Gastrocnemius medialis (tissue), 4 donors: Measurements from ENCODE around the gene STK39. TPM values are rescaled to one million over a fixed set of nuclear protein-coding genes. Genes with fewer than 3 reads are reported as not detected.
"Not testable (repeated sequence)": the region's sequence is repeated elsewhere in the genome, so short reads cannot be mapped to it uniquely, and the experiment has no call there.

Experiments
- ATAC-seq, 2 donors: fragments of 150-250 bp; one replicate each; pipeline ENCODE4 v1.9.1; 2016
- DNase-seq, 2 donors: peaks; one replicate each; pipeline ENCODE4 v3.0.0-alpha.2; 2019
- H3K27ac ChIP-seq, 4 donors: fragments of 200-600 bp; sonication (generic); 1 replicate in 1 of 4; 2 replicates in 3 of 4; pipeline ENCODE4 v1.5.1; 2016 to 2018; ENCODE audit warnings: mild to moderate bottlenecking in 2 of 4, moderate library complexity in 1 of 4
- H3K27me3 ChIP-seq, 3 donors: fragments of 200-600 bp; sonication (generic) in 2 of 3; 1 replicate in 1 of 3; 2 replicates in 2 of 3; pipeline versions ENCODE4 v1.5.1 to v1.6.0; 2016 to 2019; ENCODE audit warnings: mild to moderate bottlenecking in 1 of 3, moderate library complexity in 1 of 3
- H3K36me3 ChIP-seq, 2 donors: fragments of 200-600 bp; sonication (generic) in 1 of 2; one replicate each; pipeline ENCODE4 v1.5.1; 2017 to 2018
- H3K4me1 ChIP-seq, 2 donors: fragments of 200-600 bp; sonication (generic) in 1 of 2; one replicate each; pipeline ENCODE4 v1.5.1; 2016 to 2017; ENCODE audit warnings: mild to moderate bottlenecking in 2 of 2
- H3K4me3 ChIP-seq, 4 donors: fragments of 200-600 bp; sonication (generic) in 3 of 4; 1 replicate in 1 of 4; 2 replicates in 3 of 4; pipeline ENCODE4 v1.5.1; 2016 to 2019; ENCODE audit warnings: mild to moderate bottlenecking in 2 of 4
- H3K9me3 ChIP-seq, 3 donors: fragments of 200-600 bp; sonication (generic) in 2 of 3; 1 replicate in 1 of 3; 2 replicates in 2 of 3; pipeline ENCODE4 v1.5.1; 2016 to 2019
- CTCF ChIP-seq, 5 experiments: fragments of 450-650 bp in 3 of 5; fragments of 200-600 bp in 2 of 5; sonication (generic) in 2 of 5; IDR thresholded peaks in 4 of 5; conservative IDR thresholded peaks in 1 of 5; 1 replicate in 4 of 5; 2 replicates in 1 of 5; pipeline ENCODE4 v1.5.1; 2016 to 2019; ENCODE audit warnings: antibody characterized with exemption in 5 of 5, mild to moderate bottlenecking in 3 of 5, moderate library complexity in 3 of 5
- POLR2A ChIP-seq, 2 donors: fragments of 450-650 bp; IDR thresholded peaks; one replicate each; pipeline ENCODE4 v1.6.1; 2017; ENCODE audit warnings: antibody characterized with exemption in 2 of 2, mild to moderate bottlenecking in 2 of 2, moderate library complexity in 2 of 2
- in situ Hi-C, 4 donors: fragments of 200-750 bp; cut with MboI; loops; one replicate each; pipeline versions ENCODE4 v1.15.0 to v1.8.0; 2017; ENCODE audit warnings: low sequenced_read_pairs in 4 of 4
- intact Hi-C: fragments of 100-400 bp; cut with DNase I; formaldehyde crosslinking; loops from one replicate; pipeline ENCODE4 v1.15.1; 2023; ENCODE audit warnings: low total_unique reads
- total RNA-seq, 4 donors: library from RNA; depleted of rRNA; stranded (reverse); fragments of >200 nt; gene quantifications; one replicate each; pipeline versions ENCODE4 v1.1.0 to v1.2.3, GENCODE V29; 2016

Gene STK39
- total RNA-seq, 4 donors from 2014 or later = 0.66 to 2.9 (median 1.9) TPM

DNA sequence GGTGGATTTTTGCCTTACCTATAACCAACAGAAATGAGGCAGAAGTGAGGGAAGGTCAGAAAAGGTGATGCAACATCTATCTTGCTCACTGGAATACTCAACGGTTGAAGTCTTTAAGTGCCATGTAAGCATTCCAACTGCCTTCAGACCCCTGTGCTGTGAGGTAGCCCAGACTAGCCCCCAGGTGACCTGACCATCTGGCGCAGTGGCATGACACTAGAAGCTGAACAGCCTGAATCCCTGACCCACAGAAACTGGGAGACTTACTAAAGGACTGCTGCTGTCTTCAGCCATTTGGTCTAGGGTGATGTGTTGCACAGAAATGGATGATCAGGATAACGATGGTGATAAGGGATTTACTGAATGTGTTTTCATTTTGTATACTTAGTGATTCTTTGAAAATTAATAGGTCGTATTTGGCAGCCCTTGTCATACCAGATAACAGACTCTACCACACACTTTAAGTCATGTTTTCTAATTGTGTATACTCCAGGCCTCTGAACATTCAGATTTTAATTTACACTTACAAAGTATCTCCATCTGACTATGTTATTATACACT, 161.5 kb downstream of the STK39 start:
- DNase-seq (no peak), ATAC-seq (no peak)
- H3K4me1 ChIP-seq = no peaks in the 10 kb centered on the region
- H3K27ac ChIP-seq = no peak overlapping the region
- in situ Hi-C loops (no loop called here), intact Hi-C loops (no loop called here)
- no peak for TF ChIP-seq CTCF (IDR thresholded peaks at IDR 0.05 in 4 of 5, conservative IDR thresholded peaks at IDR 0.05 in 1 of 5)
- no peak for TF ChIP-seq POLR2A (IDR thresholded peaks at IDR 0.05)
- H3K4me3 ChIP-seq = no peak overlapping the region
- H3K36me3 ChIP-seq = no peaks in the 10 kb centered on the region
- no peaks in the 10 kb centered on the region for H3K9me3 ChIP-seq
- no peaks in the 10 kb centered on the region for H3K27me3 ChIP-seq

DNA sequence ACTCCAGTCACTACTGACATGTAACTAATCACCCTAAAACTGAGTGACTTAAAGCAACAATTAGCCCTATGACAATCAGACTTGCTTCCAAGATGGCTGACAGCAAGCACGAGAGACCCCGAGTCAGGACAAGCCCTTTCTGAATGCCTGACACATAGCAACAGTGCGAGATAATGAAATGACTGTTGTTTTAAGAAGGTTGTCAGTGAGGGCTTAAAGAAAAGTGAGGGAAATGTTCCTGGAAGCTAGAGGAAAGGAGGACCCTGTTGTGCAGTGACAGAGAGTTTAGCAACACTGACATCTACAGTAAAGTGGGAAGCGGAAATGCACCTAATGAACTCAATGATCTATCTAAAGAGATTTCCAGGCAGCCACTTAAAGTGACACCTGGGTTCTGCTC, 163.1 kb downstream of the STK39 start:
- Histone ChIP-seq H3K27ac (no peak overlapping the region), H3K4me3 (no peak overlapping the region), H3K4me1 (no peaks in the 10 kb centered on the region), H3K9me3 (no peaks in the 10 kb centered on the region), H3K36me3 (no peaks in the 10 kb centered on the region), H3K27me3 (no peaks in the 10 kb centered on the region)
- ATAC-seq (no peak), DNase-seq (no peak)
- in situ Hi-C loops = no loop called here
- no peak for TF ChIP-seq CTCF (IDR thresholded peaks at IDR 0.05 in 4 of 5, conservative IDR thresholded peaks at IDR 0.05 in 1 of 5)
- no peak for TF ChIP-seq POLR2A (IDR thresholded peaks at IDR 0.05)
- intact Hi-C loops = no loop called here

GRCh38 chr2:168081452-168081851, 165.9 kb downstream of the STK39 start:
- DNase-seq, H3K9me3 ChIP-seq, H3K36me3 ChIP-seq, intact Hi-C loops, H3K27me3 ChIP-seq, H3K27ac ChIP-seq, H3K4me3 ChIP-seq, in situ Hi-C loops, ATAC-seq, H3K4me1 ChIP-seq: not testable (repeated sequence)

DNA sequence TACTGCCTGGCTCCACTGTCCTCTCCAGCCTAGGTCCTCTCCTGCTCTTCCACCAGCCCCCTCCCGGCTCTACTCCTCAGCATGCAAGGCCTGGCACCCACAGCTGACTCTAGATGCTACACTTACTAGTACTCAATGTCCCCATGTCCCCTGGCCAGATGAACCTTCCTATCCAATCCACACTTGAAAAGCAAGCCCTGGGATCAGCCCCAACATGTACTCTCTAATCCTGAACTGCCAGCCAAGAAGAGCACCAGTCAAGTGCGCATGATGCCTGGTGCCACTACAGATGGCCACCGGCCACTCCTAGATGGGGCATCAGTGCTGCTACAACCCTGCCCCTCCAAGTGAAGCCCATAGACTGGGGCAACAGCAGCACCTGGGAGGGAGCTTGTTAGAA, 168.2 kb downstream of the STK39 start:
- TF ChIP-seq CTCF (IDR thresholded peaks at IDR 0.05 in 4 of 5, conservative IDR thresholded peaks at IDR 0.05 in 1 of 5) = no peak
- no peak for TF ChIP-seq POLR2A (IDR thresholded peaks at IDR 0.05)
- ATAC-seq (no peak), DNase-seq (no peak)

DNA sequence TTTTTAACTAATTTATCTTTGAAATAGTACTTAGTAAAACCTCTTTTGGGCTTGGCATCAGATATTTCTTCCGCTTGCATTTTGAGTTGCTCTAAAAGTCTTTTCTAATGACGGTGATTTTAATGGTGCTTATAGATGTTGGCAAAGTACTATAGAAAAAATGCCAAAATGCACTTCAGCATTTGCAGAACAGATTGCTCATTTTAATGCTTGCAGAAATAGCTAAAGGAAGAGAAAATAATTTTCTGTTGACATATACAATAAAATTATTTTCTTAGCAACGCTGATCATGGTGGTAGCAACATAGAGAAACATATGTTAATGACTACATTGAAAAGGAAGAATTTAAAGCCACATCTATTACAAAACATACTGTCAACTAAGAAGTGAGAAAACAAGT, 170.7 kb downstream of the STK39 start:
- no peak for DNase-seq
- no peak for TF ChIP-seq POLR2A (IDR thresholded peaks at IDR 0.05)
- no peak for TF ChIP-seq CTCF (IDR thresholded peaks at IDR 0.05 in 4 of 5, conservative IDR thresholded peaks at IDR 0.05 in 1 of 5)
- Histone ChIP-seq H3K4me3 (no peak overlapping the region), H3K36me3 (no peaks in the 10 kb centered on the region), H3K9me3 (no peaks in the 10 kb centered on the region), H3K4me1 (no peaks in the 10 kb centered on the region), H3K27ac (no peak overlapping the region), H3K27me3 (no peaks in the 10 kb centered on the region)
- in situ Hi-C loops (no loop called here), intact Hi-C loops (no loop called here)
- no peak for ATAC-seq

More for the DNA sequence above, 168.2 kb downstream of the STK39 start:
- no peaks in the 10 kb centered on the region for H3K9me3 ChIP-seq
- no peaks in the 10 kb centered on the region for H3K36me3 ChIP-seq
- in situ Hi-C loops = no loop called here
- no peak overlapping the region for H3K27ac ChIP-seq
- H3K4me1 ChIP-seq = no peaks in the 10 kb centered on the region
- H3K27me3 ChIP-seq = no peaks in the 10 kb centered on the region
- intact Hi-C loops = no loop called here
- no peak overlapping the region for H3K4me3 ChIP-seq
